ENCODE results near the gene TRDN.
"Not testable (repeated sequence)": the region's sequence is repeated elsewhere in the genome, so short reads cannot be mapped to it uniquely, and the experiment has no call there.

TRDN gene

DNA sequence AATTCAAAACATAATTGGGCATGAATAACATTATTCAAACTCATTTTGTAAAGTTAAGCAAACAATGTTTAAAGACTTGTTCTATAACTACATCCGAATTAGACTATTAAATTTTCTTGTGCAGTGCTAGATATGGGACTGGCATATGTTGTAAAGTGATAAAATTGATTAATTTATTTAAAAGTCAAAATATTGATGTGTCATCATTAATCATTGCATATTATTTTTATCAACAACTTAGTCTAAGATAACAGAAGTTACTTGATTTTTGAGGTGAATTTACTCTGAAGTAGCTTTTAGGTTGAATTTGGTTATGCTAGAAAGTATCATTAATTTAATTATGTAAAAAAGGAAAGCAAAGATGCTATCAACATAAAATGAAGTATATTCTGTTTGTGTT is 396.1 kb downstream of the TRDN start:
- H3K36me3 ChIP-seq (ENCODE audit: control insufficient read depth, insufficient read depth, low read length): no peaks in the 10 kb centered on the region
- TF ChIP-seq, protein P1, sequence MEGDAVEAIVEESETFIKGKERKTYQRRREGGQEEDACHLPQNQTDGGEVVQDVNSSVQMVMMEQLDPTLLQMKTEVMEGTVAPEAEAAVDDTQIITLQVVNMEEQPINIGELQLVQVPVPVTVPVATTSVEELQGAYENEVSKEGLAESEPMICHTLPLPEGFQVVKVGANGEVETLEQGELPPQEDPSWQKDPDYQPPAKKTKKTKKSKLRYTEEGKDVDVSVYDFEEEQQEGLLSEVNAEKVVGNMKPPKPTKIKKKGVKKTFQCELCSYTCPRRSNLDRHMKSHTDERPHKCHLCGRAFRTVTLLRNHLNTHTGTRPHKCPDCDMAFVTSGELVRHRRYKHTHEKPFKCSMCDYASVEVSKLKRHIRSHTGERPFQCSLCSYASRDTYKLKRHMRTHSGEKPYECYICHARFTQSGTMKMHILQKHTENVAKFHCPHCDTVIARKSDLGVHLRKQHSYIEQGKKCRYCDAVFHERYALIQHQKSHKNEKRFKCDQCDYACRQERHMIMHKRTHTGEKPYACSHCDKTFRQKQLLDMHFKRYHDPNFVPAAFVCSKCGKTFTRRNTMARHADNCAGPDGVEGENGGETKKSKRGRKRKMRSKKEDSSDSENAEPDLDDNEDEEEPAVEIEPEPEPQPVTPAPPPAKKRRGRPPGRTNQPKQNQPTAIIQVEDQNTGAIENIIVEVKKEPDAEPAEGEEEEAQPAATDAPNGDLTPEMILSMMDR (IDR thresholded peaks at IDR 0.05; ENCODE audit: insufficient read depth, low read length, poor library complexity, severe bottlenecking): no peak
- no peak for DNase-seq (ENCODE audit: extremely low read depth, insufficient read length)
- no peaks in the 10 kb centered on the region for H3K27me3 ChIP-seq (replicated peaks; ENCODE audit: control insufficient read depth, insufficient read depth, low read length)
- H3K4me3 ChIP-seq (replicated peaks; ENCODE audit: low read depth, low read length): no peak overlapping the region

DNA sequence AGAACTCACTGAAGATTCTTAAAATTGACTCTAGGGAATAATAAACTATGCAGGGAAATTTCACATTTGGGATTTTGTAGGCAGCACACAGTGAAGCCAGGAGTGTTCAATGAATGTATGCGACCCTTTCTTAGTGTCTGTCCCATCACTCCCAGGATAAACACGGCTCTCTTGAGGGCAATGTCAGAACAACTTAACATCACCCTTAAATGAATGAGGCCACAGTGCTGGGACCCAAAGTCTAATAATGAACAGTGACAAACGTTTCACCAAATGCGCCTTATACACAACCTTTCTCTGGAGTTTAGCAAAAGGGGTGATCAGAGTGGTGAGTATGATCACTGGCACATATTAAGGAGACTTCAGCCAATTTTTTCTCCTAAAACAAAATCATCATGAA is 403.4 kb downstream of the TRDN start:
- TF ChIP-seq, protein P1 (IDR thresholded peaks at IDR 0.05; ENCODE audit: insufficient read depth, low read length, poor library complexity, severe bottlenecking): no peak
- no peak overlapping the region for H3K4me3 ChIP-seq (replicated peaks; ENCODE audit: low read depth, low read length)
- H3K27me3 ChIP-seq (replicated peaks; ENCODE audit: control insufficient read depth, insufficient read depth, low read length): no peaks in the 10 kb centered on the region
- no peak for DNase-seq (ENCODE audit: extremely low read depth, insufficient read length)
- no peaks in the 10 kb centered on the region for H3K36me3 ChIP-seq (ENCODE audit: control insufficient read depth, insufficient read depth, low read length)

DNA sequence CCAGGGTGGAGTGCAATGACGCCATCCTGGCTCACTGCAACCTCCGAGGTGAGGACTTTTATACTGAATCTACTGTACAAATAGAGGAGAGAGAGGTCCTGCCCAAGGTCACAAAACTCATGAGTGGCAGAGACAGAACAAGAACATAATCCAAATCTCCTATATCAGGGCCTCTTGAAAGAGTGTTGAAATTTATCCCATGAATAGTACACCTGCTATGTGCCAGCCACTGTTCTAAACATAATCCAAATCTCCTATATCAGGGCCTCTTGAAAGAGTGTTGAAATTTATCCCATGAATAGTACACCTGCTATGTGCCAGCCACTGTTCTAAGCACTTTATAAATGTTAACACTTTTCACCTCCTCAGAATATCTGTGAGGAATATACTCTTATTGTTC is 409.0 kb downstream of the TRDN start:
- DNase-seq (ENCODE audit: extremely low read depth, insufficient read length); H3K4me3 ChIP-seq (replicated peaks; ENCODE audit: low read depth, low read length); H3K27me3 ChIP-seq (replicated peaks; ENCODE audit: control insufficient read depth, insufficient read depth, low read length); H3K36me3 ChIP-seq (ENCODE audit: control insufficient read depth, insufficient read depth, low read length): not testable (repeated sequence)

DNA sequence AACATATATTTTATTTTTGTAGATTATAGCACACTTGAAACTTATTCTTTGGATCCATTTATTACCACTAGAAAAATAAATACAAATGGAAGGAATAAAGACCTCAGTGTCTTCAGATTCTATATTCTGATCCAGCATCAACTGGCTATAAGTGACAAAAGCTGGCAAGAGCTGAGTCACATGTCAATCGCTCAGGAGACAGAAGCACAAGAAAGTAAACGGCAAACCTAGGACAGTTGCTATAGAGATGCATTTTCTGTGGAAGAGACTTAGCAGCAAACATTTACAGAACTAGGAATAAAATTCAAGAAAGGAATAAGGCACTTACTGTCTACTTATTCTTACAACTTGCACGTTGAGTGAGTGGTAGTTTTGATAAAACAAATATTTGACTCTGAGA is 410.4 kb downstream of the TRDN start:
- no peaks in the 10 kb centered on the region for H3K36me3 ChIP-seq (ENCODE audit: control insufficient read depth, insufficient read depth, low read length)
- DNase-seq (ENCODE audit: extremely low read depth, insufficient read length): no peak
- no peak overlapping the region for H3K4me3 ChIP-seq (replicated peaks; ENCODE audit: low read depth, low read length)
- TF ChIP-seq, protein P1 (IDR thresholded peaks at IDR 0.05; ENCODE audit: insufficient read depth, low read length, poor library complexity, severe bottlenecking): no peak
- no peaks in the 10 kb centered on the region for H3K27me3 ChIP-seq (replicated peaks; ENCODE audit: control insufficient read depth, insufficient read depth, low read length)

DNA sequence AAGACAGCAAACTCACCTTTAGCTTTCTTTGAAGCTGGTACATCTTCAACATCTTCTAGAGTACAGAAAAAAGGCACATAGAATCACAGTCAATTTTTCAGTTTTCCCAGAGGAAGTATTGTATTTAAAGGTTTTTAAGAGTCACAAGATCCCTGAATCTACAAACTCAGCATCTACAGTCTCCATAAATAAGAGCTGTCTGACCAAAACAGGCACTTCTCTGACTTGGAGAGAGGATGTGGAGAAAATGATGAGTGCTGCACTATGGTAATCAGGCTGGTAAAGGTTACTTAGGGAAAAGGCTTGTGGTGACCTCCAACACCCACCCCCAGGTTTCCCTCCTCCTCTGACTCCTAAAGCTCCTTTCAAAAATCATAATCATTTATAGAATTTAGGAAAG is 412.7 kb downstream of the TRDN start:
- Histone ChIP-seq H3K36me3 (ENCODE audit: control insufficient read depth, insufficient read depth, low read length) (no peaks in the 10 kb centered on the region), H3K27me3 (replicated peaks; ENCODE audit: control insufficient read depth, insufficient read depth, low read length) (no peaks in the 10 kb centered on the region), H3K4me3 (replicated peaks; ENCODE audit: low read depth, low read length) (no peak overlapping the region)
- TF ChIP-seq, protein P1 (IDR thresholded peaks at IDR 0.05; ENCODE audit: insufficient read depth, low read length, poor library complexity, severe bottlenecking): no peak
- no peak for DNase-seq (ENCODE audit: extremely low read depth, insufficient read length)

DNA sequence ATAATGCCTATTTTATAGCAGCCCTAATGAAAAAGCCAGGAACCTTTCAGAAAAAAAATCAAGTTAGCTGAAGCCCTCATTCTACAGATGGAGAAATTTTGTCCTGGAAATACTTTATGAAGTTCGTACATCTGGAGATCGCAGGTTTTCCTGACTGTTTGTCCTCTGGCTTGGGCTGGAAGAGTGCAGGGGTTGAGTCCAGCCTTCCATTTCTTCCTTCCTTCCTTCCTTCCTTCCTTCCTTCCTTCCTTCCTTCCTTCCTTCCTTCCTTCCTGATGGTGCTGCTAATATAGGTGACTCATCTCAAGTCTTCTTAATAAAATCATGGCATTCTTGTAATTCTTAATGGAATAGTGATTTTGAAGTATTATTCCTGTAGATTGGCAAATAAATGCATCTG is 413.3 kb downstream of the TRDN start:
- H3K36me3 ChIP-seq (ENCODE audit: control insufficient read depth, insufficient read depth, low read length): no peaks in the 10 kb centered on the region
- DNase-seq (ENCODE audit: extremely low read depth, insufficient read length): no peak
- H3K4me3 ChIP-seq (replicated peaks; ENCODE audit: low read depth, low read length): no peak overlapping the region
- H3K27me3 ChIP-seq (replicated peaks; ENCODE audit: control insufficient read depth, insufficient read depth, low read length): no peaks in the 10 kb centered on the region
- TF ChIP-seq, protein P1 (IDR thresholded peaks at IDR 0.05; ENCODE audit: insufficient read depth, low read length, poor library complexity, severe bottlenecking): no peak
